HG03039 (cell line): Measurements from ENCODE around the gene CADM4.
A peak's percentile ranks its signal among the peaks of the same experiment; 100 is the strongest.
"Not testable (repeated sequence)": the region's sequence is repeated elsewhere in the genome, so short reads cannot be mapped to it uniquely, and the experiment has no call there.

Experiments
- ATAC-seq: cut with Tn5 transposase; IDR thresholded peaks from one replicate; pipeline ENCODE4 v1.9.1; 2021; ENCODE audit warnings: mild to moderate bottlenecking, moderate library complexity; ENCODE audit not compliant: unreplicated experiment

CADM4 gene

GRCh38 chr19:43610493-43610892 lies 29.2 kb downstream of the CADM4 start:
- no peak for ATAC-seq

DNA sequence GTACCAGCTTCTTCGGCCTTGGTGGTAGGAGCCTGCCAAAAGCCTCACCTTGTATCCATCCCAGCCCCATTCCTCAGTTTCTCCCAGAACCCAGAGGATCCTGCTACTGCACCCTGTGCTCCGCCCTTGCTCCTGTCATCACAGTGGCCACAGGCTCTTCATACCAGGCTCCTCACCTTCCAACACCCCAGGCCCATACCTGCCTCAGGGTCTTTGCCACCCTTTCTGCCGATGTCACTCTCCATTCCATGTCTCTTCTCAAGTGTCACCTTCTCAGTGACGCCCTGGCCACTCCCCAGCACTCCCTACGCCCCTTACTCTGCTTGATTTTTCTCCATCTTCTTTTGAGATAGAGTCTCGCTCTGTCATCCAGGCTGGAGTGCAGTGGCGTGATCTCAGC lies 29.8 kb downstream of the CADM4 start:
- ATAC-seq, result no peak

DNA sequence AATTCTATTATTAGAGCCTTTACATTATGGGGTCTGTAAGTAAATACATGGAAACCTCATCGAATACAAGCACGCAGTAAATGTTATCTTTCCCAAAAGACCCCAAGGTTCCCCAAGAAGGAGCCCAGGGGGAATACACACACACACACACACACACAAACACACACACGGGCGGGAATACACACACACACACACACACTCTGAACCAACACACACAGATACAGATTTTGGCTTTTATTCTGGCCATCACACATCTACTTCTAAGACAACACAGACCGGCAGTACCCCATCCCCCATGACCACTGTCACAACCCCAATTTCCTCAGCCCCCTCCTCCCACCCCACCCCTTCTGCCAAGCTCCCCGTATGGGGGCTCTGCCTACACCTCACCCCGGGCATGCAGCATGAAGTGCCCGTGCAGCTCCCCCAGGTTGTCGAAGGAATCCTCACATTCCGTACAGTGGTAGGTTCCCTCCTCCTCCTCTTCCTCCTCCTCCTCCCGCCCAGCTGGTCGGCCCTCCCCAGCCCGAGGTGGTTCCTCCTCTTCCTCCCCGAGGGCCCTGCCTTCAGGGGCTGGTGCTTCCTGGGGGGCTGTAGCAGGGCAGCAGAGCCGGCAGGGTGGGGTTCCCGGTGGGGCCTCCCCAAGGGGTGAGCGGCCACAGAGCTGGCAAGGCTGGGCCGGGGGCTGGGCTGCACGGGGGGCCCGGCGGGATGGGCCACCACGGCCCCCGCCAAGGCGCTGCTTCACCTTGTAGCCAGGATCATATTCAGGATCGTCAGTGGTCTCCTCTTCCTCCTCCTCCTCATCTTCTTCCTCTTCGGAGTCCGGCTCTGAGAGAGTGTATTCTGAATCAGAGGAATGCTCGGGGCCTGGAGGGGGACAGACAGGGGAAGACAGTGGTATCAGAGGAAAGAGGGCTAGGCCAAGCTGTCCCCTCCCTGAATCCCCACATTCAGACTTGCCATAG lies 32.1 kb downstream of the CADM4 start:
- ATAC-seq, result no peak

DNA sequence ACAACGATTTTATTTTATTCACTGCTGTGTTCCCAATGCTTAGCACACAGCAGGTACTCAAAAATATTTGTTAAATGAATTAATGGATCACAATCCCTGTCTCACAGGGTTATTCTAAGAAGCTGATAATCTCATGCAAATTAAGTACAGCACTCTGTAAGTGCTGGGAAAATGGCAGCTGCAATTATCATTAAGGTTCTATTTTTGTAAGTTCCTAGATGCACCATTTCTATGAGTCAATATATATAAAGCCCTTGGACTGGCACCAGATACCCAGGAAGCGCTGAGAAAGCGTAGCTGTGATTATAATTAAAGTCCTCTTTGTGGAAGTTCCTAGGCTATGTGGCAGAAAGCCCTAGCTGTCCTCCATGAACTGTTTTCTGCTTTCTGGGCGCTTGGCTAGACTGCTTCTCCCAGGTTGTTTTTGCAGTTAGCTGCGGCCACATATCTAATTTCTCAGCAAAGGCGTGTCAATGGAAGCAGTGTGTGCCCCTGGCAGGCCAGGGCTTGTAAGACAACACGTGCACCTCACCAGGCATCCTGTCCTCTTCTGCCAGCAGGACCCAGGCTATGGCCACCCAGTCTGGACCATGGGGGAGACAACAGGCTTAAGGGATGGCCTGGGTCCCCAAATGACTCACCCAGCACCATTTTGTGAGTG lies 33.0 kb downstream of the CADM4 start:
- no peak for ATAC-seq

GRCh38 chr19:43605875-43606568 lies 33.6 kb downstream of the CADM4 start:
- no peak for ATAC-seq

DNA sequence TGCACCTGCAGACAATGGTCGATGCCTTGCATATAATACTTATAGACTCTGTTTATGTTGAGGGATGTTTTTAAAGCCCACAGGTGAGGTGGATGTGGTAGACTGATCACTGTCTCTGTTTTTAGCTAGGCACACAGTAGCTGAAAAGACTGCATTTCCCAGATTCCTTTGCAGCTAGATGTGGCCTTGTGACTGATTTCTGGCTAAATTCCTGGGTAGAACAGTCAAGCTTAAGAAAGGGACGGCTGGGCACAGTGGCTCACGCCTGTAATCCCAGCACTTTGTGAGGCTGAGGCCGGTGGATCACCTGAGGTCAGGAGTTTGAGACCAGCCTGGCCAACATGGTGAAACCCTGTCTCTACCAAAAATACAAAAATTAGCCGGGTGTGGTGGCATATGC lies 39.3 kb downstream of the CADM4 start:
- ATAC-seq, result not testable (repeated sequence)

DNA sequence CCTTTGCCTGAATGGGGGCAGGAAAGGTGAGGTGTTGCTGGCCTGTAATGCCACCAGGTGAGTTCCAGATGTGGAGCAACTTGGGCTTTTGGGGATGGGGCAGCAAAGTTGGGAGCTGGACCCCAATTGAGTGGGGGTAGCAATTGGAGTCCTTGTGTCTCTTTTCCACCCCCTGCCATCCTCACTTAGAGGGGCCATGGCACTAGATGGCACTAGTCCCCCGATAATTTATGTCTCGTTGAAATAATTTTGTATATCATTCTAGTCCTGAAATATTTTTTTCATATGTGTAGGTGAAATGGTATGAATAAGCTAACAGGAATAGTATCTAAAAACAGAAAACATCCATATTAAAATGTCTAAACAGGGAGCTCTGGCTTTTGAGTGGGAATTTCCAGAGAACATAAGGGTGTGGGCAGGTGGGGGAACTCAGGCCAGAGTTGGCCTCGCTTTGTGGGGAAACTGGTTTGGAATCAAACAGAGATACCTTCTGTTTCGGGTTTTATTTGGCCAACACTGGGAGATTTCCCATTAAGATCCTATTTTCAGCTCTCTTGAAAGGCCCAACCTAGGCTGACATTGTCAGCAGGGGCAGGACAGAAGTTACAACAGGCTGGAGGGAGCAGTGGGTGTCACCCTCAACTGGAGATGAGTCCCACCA lies 39.9 kb downstream of the CADM4 start:
- no peak for ATAC-seq

- ATAC-seq, result no peak
Observed at GRCh38 chr19:43598445-43599240, 41.0 kb downstream of the CADM4 start.

DNA sequence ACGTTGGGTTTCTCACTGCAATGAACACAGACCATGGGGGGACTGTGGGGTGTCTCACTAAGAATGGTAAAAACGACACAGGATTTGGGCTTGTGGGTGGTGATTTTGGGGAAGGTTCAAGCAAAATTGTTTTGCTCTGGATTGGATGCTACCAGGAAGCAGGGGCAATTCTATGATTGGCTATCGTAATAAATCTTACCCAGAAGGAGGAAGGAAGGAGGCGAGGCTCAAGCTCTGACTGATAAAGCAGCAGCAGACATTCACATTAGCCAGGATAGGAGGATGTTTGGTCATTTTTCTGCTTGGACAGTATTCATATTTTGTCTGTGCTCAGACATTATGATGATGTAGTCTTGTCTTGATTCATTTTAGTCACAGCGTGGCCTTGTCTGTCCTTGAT lies 41.8 kb downstream of the CADM4 start:
- ATAC-seq, result no peak

DNA sequence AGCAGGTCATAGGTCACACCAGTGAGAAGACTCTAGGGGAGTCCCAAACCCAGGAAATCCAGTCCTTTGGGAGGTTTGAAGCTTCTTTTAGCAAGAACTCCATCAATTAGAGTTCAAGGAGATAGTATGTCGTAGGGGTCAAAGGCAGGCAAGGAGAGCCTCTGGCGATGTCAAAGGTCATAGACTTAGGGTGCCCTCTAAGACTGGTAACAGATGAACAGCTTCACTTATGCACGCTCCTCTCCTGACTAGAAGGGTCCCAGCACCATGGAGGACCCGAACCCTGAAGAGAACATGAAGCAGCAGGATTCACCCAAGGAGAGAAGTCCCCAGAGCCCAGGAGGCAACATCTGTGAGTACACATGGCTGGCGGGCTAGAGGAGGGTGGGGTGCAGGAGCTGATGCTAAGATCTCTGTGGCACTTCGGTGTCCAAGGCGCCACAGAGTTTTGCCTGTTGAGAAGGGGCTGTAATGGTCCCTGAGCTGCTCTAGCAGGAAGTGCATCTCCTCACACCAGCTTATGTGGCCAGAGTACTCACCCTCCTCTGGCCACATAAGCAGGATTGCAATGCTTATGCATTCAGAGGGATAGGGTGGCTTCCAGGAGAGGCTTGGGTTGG lies 42.7 kb downstream of the CADM4 start:
- ATAC-seq, result no peak

DNA sequence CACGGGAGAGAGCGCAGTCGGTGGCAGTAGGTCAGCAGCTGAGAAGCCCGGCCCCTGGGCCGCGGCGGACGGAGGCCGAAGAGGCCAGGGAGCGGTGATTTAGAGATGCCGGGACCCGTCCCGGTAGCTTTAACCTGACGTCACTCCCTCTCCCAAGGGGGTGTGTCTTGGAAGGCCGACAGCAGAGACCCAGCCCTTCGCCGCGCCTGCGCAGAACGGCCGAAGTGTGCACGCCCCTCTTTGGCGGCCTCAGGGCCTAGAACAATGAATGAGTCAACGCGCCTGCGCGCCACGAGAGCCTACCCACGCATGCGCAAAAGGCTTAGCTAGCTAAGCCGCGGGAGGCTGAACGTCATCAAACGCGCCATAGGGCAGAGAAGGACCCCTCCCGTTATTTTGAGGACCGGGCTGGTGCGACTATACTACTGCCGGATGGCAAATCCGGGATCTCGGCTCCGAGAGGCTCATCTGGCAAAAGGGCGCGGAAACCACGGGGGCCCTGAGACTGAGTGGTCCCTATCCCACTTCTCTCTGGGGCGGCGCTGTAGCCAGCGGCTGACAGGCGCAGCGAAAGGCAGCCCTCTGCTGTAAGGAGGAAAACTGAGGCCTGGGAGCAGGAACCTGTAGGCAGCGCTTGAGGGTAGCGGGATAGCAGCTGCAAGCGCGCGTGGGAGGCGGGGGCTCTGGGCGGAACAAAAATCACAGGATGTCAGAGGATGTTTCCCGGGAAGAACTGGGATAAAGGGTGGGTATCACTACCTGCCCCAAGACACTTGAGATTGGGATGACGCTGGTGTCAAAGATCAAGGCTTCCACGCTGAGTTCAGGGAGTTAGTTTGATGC lies 43.4 kb downstream of the CADM4 start, which contains the start of the genes IRGQ and ZNF576:
Gene IRGQ (minus strand): TSS at position 136 of the 843 bp plus-strand sequence. CDS start 796 bp downstream, outside the sequence.
Gene ZNF576 (plus strand): TSS at position 597 of the 843 bp plus-strand sequence. CDS start 514 bp downstream, outside the sequence.
- ATAC-seq, result peak; percentile 76

DNA sequence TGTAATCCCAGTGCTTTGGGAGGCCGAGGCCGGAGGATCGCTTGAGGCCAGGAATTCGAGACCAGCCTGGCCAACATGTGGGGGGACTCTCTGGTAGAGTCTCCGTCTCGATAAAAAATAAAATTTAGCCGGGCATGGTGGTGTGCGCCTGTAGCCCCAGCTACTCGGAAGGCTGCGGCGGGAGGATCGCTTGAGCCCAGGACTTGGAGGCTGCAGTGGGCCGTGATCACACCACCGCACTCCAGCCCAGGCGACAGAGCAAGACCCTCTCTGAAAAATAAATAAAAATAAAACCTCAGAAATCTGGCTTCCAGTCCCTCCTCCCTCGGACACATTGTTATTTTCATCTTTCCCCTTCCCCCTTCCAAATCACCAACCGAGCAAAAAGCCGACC lies 44.0 kb downstream of the CADM4 start:
- no peak for ATAC-seq

DNA sequence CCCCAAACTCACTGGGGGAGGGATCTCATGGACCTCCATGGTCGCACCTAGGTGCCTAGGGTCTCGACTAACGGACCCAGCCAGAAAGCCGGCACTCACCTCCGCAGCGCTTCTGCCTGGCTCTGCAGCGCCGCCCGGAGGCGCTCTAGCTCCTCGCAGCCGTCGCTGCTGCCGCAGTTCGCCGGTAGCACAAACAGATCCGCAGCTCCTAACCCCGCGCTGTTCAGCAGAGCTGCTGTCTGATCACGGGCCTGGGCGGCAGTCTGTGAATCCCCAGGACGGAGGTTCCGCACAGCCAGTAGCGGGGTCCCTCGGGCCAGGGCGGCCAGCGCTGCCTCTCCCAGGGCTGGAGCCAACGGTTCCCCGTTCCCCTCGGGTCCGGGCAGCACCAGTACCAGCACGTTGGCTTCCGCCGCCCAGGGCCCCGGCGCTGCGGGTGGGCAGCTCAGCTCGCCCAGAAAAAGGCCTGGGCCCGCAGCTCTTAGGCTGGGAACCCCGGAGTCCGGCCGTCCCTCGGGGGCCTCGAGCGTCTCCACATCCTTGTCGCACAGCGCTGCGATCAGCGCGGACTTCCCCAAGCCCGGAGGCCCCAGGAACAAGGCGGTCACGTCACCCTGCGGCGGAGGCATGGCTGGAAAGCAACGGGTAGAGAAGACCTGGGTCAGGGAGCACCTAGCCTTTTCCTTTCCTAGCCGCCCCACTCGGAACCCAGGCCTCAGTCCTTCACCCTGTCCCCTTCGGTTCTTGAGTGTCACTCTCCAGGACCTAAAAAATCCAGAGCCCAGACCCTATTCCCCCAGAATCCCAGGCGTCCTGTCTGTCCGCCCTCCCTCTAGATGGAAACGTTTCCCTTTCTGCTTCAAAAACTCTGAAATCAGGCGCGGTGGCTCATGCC lies 44.7 kb downstream of the CADM4 start:
- no peak for ATAC-seq

GRCh38 chr19:43594081-43594697 lies 45.5 kb downstream of the CADM4 start:
- ATAC-seq, result no peak

DNA sequence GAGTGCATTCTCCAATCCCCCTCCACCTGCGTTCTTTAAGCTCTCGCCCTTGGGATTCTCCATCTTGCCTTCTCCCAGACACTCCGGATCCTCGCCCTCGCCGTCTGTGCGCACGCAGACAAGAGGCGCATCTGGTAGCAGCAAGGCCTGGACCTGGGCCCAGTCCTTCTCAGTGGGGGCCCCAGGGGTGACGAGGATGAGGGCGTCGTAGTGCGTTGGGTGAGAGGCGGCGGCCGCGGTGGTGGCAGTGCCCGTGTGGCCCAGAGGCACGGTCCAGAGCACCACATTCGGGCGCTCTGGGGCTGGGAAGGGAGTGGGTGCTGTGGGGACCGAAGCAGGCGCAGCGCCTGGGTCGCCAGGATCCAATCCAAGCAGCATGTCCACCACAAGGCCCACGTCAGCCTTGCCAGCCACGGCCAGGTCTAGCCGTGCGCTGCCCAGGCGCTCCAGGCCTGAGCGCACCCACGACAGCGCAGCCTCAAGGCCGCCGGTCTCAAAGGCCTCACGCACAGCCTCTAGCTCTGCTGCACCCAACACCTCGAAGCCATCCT lies 46.8 kb downstream of the CADM4 start:
- no peak for ATAC-seq

DNA sequence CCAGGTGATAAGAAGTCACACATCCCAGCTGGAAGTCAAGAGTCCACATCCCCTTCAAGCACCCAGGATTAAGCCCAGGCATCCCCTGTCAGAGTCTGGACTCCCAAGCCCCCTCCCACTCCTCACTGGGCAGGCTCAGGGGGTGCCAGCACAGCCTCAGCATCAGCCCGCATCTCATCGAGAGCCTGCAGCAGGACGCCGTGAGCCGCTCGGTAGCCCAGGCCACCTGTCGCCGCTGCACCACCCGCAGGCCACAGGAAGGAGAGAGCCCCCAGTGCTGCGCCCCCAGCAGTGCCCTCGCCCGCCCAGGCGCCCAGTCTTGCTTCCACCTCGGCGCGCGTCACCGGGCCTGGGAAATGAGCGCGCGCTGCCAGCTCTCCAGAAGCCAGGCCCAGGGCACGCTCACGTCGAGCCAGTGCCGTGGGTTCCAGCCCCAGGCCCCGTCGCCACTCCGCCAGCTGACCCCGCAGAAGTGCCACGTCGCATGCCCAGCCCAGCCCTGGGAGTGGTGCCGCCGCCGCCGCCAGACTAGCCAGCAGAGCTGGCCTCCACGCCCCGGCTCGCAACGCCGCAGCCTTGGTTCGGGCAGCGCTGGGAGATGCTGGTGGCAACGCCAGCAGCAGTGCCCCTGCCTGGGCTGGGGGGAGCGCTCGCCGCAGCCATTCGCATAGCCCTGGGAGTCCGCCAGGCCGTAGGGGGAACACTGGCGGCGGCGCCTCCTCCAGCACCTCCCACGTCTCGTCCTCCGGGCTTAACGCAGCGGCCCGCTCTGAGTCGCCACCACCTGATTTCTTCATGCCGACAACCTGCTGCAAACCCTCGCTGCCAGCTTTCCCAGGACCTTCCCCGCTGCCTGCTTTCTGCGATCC lies 47.5 kb downstream of the CADM4 start:
- ATAC-seq, result no peak
